ENCODE measurements around the gene FGF5. TPM values are rescaled to one million over a fixed set of nuclear protein-coding genes. Genes with fewer than 3 reads are reported as not detected.
A peak's percentile ranks its signal among the peaks of the same experiment; 100 is the strongest.
"Not testable (repeated sequence)": the region's sequence is repeated elsewhere in the genome, so short reads cannot be mapped to it uniquely, and the experiment has no call there.

Gene FGF5
- total RNA-seq, 1 experiment from 2014 or later = 0.12 TPM

- peaks cover 26% of the 10 kb centered on the region for H3K4me1 ChIP-seq
- 0 out of 2 replicates have a peak overlapping the region, but pooled peaks have one; percentile 1 for H3K27ac ChIP-seq
- H3K27me3 ChIP-seq = no peaks in the 10 kb centered on the region
- DNase-seq = peak; percentile 87 to 93
- no peaks in the 10 kb centered on the region for H3K9me3 ChIP-seq (replicated peaks)
- H3K36me3 ChIP-seq = no peaks in the 10 kb centered on the region
- no peak overlapping the region for H3K4me3 ChIP-seq
Observed at GRCh38 chr4:80295336-80295735, 28.9 kb downstream of the FGF5 start.

DNA sequence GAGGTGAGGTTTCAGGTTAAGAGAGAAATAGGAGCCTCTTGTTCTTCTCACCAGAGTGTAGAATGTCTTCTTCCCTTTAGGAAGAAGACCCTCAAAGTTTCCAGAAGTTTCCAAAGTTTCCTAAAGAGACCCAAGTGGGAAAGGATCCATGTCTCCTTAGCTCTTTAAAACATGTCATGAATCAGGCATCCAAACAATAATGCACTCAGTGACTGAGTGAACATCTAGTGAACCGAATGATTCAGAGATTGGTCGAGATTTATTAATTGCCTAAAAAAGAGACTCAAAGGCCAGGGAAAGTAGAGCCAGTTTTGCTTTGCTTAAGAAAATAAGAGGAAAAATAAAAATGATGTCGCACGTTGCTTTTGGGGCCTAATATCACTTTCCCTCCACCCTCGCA, 29.4 kb downstream of the FGF5 start:
- H3K27ac ChIP-seq = 0 out of 2 replicates have a peak overlapping the region, but pooled peaks have one; percentile 1
- H3K4me1 ChIP-seq = peaks cover 26% of the 10 kb centered on the region
- no peaks in the 10 kb centered on the region for H3K36me3 ChIP-seq
- no peak overlapping the region for H3K4me3 ChIP-seq
- no peaks in the 10 kb centered on the region for H3K9me3 ChIP-seq (replicated peaks)
- no peaks in the 10 kb centered on the region for H3K27me3 ChIP-seq
- no peak for DNase-seq

DNA sequence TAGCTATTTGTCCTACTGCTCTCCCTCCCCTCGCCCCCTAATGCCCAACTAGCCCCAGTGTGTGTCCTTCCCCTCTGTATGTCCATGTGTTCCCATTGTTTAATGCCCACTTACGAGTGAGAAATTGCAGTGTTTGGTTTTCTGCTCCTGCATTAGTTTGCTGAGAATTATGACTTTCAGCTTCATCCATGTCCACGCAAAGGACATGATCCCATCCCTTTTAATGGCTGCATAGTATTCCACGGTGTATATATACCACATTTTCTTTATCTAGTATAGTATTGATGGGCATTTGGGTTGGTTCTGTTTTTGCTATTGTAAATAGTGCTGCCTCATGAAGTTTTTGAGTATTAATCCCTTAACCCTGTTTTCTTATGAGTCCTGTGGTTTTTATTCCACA, 35.4 kb downstream of the FGF5 start:
- Histone ChIP-seq H3K4me1 (0 out of 2 replicates have a peak, but pooled peaks cover 6% of the 10 kb centered on the region), H3K27ac (no peak overlapping the region), H3K36me3 (no peaks in the 10 kb centered on the region), H3K9me3 (replicated peaks) (no peaks in the 10 kb centered on the region; the same call in 1 of the 2 replicates), H3K27me3 (no peaks in the 10 kb centered on the region), H3K4me3 (no peak overlapping the region)
- no peak for DNase-seq

- H3K36me3 ChIP-seq = no peaks in the 10 kb centered on the region
- no peaks in the 10 kb centered on the region for H3K27me3 ChIP-seq
- 0 out of 2 replicates have a peak, but pooled peaks cover 8% of the 10 kb centered on the region for H3K4me1 ChIP-seq
Observed at GRCh38 chr4:80302616-80303223, 36.3 kb downstream of the FGF5 start.

DNA sequence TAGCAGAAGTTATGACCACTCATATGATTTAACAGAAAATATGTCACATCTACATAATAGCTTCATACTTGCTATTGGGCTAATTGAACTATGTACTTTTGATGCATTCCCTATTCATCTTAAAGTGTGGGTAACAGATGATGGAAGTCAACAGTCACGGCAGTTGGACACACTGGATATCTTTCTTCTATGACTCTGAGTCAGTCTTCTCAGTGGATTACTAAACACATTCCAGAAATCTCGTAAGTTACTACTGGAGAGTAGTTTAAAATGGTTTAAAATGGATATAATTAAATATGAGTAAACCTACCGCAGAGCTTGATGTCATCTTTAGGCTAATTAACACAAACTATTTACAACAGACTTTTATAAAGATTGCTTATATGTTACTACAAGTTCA, 39.0 kb downstream of the FGF5 start:
- Histone ChIP-seq H3K4me1 (0 out of 2 replicates have a peak, but pooled peaks cover 12% of the 10 kb centered on the region), H3K36me3 (no peaks in the 10 kb centered on the region), H3K27me3 (no peaks in the 10 kb centered on the region), H3K4me3 (no peak overlapping the region), H3K9me3 (replicated peaks) (no peaks in the 10 kb centered on the region; the same call in 1 of the 2 replicates), H3K27ac (no peak overlapping the region)
- DNase-seq = no peak

More at GRCh38 chr4:80302616-80303223, 36.3 kb downstream of the FGF5 start:
- Histone ChIP-seq H3K9me3 (replicated peaks) (no peaks in the 10 kb centered on the region; the same call in 1 of the 2 replicates), H3K27ac (no peak overlapping the region), H3K4me3 (no peak overlapping the region)
- DNase-seq = no peak

DNA sequence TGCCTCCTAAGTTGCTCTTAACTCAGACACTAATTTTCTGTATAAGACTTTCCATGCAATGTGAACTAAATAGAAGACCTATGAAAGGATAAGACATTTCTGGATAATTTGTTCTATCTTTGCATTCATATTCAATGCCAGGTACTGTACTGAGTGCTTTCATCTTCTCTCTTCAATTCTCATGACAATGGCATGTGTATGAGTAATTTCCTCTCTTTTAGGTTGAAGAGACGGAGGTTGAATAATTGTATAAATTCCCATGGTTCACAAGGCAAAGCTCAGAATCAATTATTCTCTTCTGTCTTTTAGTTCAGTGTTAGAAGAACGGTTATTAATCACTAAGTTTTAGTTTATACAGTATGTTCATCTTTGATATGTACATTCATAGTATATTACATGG, 39.8 kb downstream of the FGF5 start:
- no peaks in the 10 kb centered on the region; the same call in 1 of the 2 replicates for H3K9me3 ChIP-seq (replicated peaks)
- no peaks in the 10 kb centered on the region for H3K36me3 ChIP-seq
- H3K4me1 ChIP-seq = 0 out of 2 replicates have a peak, but pooled peaks cover 12% of the 10 kb centered on the region
- no peak overlapping the region for H3K4me3 ChIP-seq
- no peak overlapping the region for H3K27ac ChIP-seq
- DNase-seq = no peak
- no peaks in the 10 kb centered on the region for H3K27me3 ChIP-seq

GRCh38 chr4:80307183-80307735, 40.8 kb downstream of the FGF5 start:
- H3K36me3 ChIP-seq = no peaks in the 10 kb centered on the region
- H3K9me3 ChIP-seq (replicated peaks) = no peaks in the 10 kb centered on the region; the same call in 1 of the 2 replicates
- no peak overlapping the region; the same call in 1 of the 2 replicates for H3K27ac ChIP-seq
- peak overlapping the region; percentile 49 for H3K4me3 ChIP-seq
- peak in 1 of 2 experiments; percentile 4 for DNase-seq
- H3K27me3 ChIP-seq = no peaks in the 10 kb centered on the region
- 0 out of 2 replicates have a peak, but pooled peaks cover 12% of the 10 kb centered on the region for H3K4me1 ChIP-seq

- Histone ChIP-seq H3K9me3 (replicated peaks) (no peaks in the 10 kb centered on the region), H3K4me3 (peak overlapping the region; percentile 49), H3K27me3 (no peaks in the 10 kb centered on the region), H3K36me3 (no peaks in the 10 kb centered on the region), H3K4me1 (0 out of 2 replicates have a peak, but pooled peaks cover 12% of the 10 kb centered on the region), H3K27ac (peak overlapping the region; percentile 18; the same call in 1 of the 2 replicates)
- peak; percentile 29 to 50 for DNase-seq
Observed at GRCh38 chr4:80307774-80308465, 41.5 kb downstream of the FGF5 start.

GRCh38 chr4:80308466-80308822, 42.0 kb downstream of the FGF5 start:
- peak overlapping the region; percentile 49 for H3K4me3 ChIP-seq
- H3K9me3 ChIP-seq (replicated peaks) = no peaks in the 10 kb centered on the region
- DNase-seq = peak in 1 of 2 experiments; percentile 32
- no peaks in the 10 kb centered on the region for H3K36me3 ChIP-seq
- H3K27ac ChIP-seq = no peak overlapping the region; the same call in 1 of the 2 replicates
- H3K4me1 ChIP-seq = 0 out of 2 replicates have a peak, but pooled peaks cover 12% of the 10 kb centered on the region
- H3K27me3 ChIP-seq = no peaks in the 10 kb centered on the region

GRCh38 chr4:80309294-80310004, 43.0 kb downstream of the FGF5 start:
- 0 out of 2 replicates have a peak, but pooled peaks cover 12% of the 10 kb centered on the region for H3K4me1 ChIP-seq
- no peaks in the 10 kb centered on the region for H3K27me3 ChIP-seq
- no peak for DNase-seq
- no peaks in the 10 kb centered on the region for H3K9me3 ChIP-seq (replicated peaks)
- H3K36me3 ChIP-seq = no peaks in the 10 kb centered on the region
- H3K4me3 ChIP-seq = no peak overlapping the region
- H3K27ac ChIP-seq = no peak overlapping the region

- H3K4me3 ChIP-seq = no peak overlapping the region
- no peaks in the 10 kb centered on the region for H3K36me3 ChIP-seq
- H3K4me1 ChIP-seq = 0 out of 2 replicates have a peak, but pooled peaks cover 7% of the 10 kb centered on the region
- no peak for DNase-seq
- H3K27ac ChIP-seq = no peak overlapping the region
- no peaks in the 10 kb centered on the region for H3K27me3 ChIP-seq
- no peaks in the 10 kb centered on the region for H3K9me3 ChIP-seq (replicated peaks)
Observed at GRCh38 chr4:80311130-80311529, 44.7 kb downstream of the FGF5 start.

- no peak overlapping the region for H3K27ac ChIP-seq
- no peaks in the 10 kb centered on the region for H3K36me3 ChIP-seq
- 0 out of 2 replicates have a peak, but pooled peaks cover 6% of the 10 kb centered on the region for H3K4me1 ChIP-seq
- no peak for DNase-seq
- H3K27me3 ChIP-seq = no peaks in the 10 kb centered on the region
- no peak overlapping the region for H3K4me3 ChIP-seq
- no peaks in the 10 kb centered on the region for H3K9me3 ChIP-seq (replicated peaks)
Observed at GRCh38 chr4:80312124-80312523, 45.7 kb downstream of the FGF5 start.

- Histone ChIP-seq H3K4me3 (no peak overlapping the region), H3K27me3 (no peaks in the 10 kb centered on the region), H3K4me1 (peaks cover 13% of the 10 kb centered on the region), H3K27ac (no peak overlapping the region), H3K9me3 (replicated peaks) (no peaks in the 10 kb centered on the region), H3K36me3 (no peaks in the 10 kb centered on the region)
- no peak for DNase-seq
Observed at GRCh38 chr4:80313627-80314026, 47.2 kb downstream of the FGF5 start.

DNA sequence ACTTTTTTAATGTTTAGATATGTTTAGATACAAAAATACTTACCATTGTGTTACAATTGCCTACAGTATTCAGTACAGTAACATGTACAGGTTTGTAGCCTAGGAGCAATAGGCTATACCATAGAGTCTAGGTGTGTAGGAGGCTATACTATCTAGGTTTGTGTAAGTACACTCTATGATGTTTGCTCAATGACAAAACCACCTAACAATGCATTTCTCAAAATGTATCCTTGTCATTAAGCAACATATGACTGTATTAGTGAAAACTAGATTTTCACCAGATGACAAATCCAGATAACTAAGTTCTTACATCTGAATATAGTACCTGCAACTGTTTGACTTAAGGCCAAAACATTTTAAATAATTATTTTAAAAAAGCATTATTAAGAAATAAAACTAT, 49.4 kb downstream of the FGF5 start:
- peaks cover 16% of the 10 kb centered on the region for H3K4me1 ChIP-seq
- not testable (repeated sequence) for H3K36me3 ChIP-seq; H3K27ac ChIP-seq; H3K27me3 ChIP-seq; DNase-seq; H3K4me3 ChIP-seq; H3K9me3 ChIP-seq (replicated peaks)

Data from SJCRH30 (cell line).